Stimulated activated naive B cell treated with anti-CD40 and anti-IgM and Interleukin-4, amounts not matched to agents 10 μg/mL and 1 μg/mL and 100 μg/mL, for 72 hours (primary cell): ENCODE data around the gene TTC39A.

Experiments used
- ATAC-seq, 2 donors: fragments of 150-1000 bp; cut with Tn5 transposase; replicated peaks; 2 replicates each; pipeline ENCODE4 v1.10.0; 2021; ENCODE audit warnings: moderate library complexity in 1 of 2
- DNase-seq: peaks from one replicate; pipeline ENCODE4 v3.0.0; 2021
- H3K27ac Mint-ChIP-seq: one replicate; pipeline ENCODE4 v1.8.0; 2022; ENCODE audit warnings: mild to moderate bottlenecking, mixed read lengths
- H3K27me3 Mint-ChIP-seq, 2 donors: one replicate each; pipeline ENCODE4 v1.8.0; 2022; ENCODE audit warnings: mixed read lengths in 2 of 2
- H3K36me3 Mint-ChIP-seq, 2 donors: one replicate each; pipeline ENCODE4 v1.8.0; 2022; ENCODE audit warnings: mixed read lengths in 2 of 2, mild to moderate bottlenecking in 1 of 2
- H3K4me1 Mint-ChIP-seq, 2 donors: one replicate each; pipeline ENCODE4 v1.8.0; 2022; ENCODE audit warnings: mixed read lengths in 2 of 2, mild to moderate bottlenecking in 1 of 2
- H3K4me3 Mint-ChIP-seq, 2 donors: one replicate each; pipeline ENCODE4 v1.8.0; 2022; ENCODE audit warnings: mild to moderate bottlenecking in 2 of 2, mixed read lengths in 2 of 2, moderate library complexity in 1 of 2
- H3K9me3 Mint-ChIP-seq, 2 donors: one replicate each; pipeline ENCODE4 v1.8.0; 2022; ENCODE audit warnings: mixed read lengths in 2 of 2, mild to moderate bottlenecking in 1 of 2

The TTC39A gene

DNA sequence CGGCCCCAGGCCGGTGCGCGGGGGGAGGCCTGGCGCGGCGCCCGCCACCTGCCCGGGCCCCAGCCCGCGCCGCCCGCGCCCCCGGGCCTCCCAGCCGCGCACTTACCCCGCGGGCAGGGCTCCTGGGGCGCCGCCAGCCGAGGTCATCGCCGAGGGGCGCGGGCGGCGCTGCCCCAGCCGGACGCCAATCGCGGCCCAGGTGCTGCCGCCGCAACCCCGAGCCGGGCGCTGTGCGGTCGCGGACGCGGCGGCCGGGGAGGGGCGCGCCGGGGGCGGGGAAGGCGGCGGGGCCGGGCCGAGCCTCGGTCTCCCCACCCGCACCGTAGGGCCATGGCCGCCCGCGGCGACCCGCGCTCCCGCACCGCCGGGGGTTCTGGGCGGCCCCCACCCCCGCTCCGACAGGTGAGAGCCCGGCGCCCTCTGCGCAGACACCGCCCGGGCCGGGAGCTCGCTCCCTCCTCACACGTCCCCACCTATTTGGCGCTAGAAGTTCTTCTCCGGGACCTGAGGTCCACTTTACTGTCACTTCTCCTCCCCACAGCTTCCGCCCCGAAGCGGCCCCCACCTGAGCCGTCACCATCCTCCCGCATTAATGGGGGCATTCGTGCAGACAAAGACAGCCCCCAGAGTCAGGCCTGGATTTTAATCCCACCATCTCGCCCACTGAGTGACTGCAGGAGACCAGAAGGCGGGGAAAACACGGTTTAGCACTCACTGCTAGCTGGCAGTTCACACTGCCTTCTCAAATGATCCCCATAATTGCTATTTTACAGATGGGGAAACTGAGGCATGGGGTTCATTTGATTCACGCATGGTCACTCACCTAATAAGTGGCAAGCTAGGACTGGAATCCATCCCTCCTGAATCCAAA, at the start of gene TTC39A:
Gene TTC39A, minus strand, starts transcription at position 232 of the 871 bp plus-strand sequence. Its CDS starts 85 bp downstream, at position 147.
- H3K9me3 Mint-ChIP-seq, result no peaks in the 10 kb centered on the region
- peak within 1 kb of the TSS; percentile 94 for H3K27ac Mint-ChIP-seq
- peak; percentile 29 to 35 for ATAC-seq
- H3K36me3 Mint-ChIP-seq, result peaks cover 1 to 7% of the 10 kb centered on the region in 2 donors
- H3K27me3 Mint-ChIP-seq, result peaks cover 33 to 54% of the 10 kb centered on the region in 2 donors
- DNase-seq, result no peak
- H3K4me3 Mint-ChIP-seq, result peak within 1 kb of the TSS; percentile 86 to 89
- H3K4me1 Mint-ChIP-seq, result peaks cover 11 to 13% of the 10 kb centered on the region in 2 donors

DNA sequence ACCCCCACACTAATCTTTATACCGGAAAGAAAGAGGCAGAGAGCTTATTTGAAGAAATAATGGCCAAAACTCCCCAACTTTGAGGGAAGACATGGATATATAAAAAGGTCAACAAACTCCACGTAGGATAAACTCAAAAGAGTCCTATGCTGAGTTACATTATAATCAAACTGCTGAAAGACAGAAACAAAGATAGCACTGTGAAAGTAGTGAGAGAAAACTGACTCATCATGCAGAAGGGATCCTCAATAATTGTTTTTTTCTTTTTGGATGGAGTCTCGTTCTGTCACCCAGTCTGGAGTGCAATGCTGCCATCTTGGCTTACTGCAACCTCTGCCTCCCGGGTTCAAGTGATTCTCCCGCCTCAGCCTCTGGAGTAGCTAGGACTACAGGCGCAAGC, 48.5 kb upstream of the TTC39A start:
- Mint-ChIP-seq H3K4me3 (no peak overlapping the region), H3K27me3 (no peaks in the 10 kb centered on the region), H3K27ac (no peak overlapping the region), H3K9me3 (no peaks in the 10 kb centered on the region), H3K36me3 (peaks cover 48 to 74% of the 10 kb centered on the region in 2 donors), H3K4me1 (no peaks in the 10 kb centered on the region)
- DNase-seq (no peak), ATAC-seq (no peak)

DNA sequence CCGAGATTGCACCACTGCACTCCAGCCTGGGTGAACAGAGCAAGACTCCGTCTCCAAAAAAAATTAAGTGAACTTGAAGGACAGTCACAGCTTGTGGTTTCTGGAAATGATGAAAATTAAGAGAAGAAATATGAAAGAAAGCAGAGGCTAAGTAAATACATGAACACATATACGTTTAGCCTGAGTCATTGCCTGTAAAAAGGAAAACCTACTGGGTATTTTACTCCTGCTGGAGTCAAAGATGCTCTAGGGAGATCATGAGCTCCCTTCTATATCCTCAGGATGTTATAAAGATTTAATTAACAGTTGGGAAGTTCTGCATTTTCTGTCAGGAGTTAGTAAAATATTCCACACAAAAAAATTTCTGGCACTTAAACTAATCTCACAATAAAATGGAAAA, 43.5 kb upstream of the TTC39A start:
- no peaks in the 10 kb centered on the region for H3K9me3 Mint-ChIP-seq
- no peak overlapping the region for H3K27ac Mint-ChIP-seq
- H3K4me3 Mint-ChIP-seq, result no peak overlapping the region
- H3K4me1 Mint-ChIP-seq, result no peaks in the 10 kb centered on the region
- peaks cover 27 to 39% of the 10 kb centered on the region in 2 donors for H3K36me3 Mint-ChIP-seq
- DNase-seq, result no peak
- no peak for ATAC-seq
- no peaks in the 10 kb centered on the region for H3K27me3 Mint-ChIP-seq

DNA sequence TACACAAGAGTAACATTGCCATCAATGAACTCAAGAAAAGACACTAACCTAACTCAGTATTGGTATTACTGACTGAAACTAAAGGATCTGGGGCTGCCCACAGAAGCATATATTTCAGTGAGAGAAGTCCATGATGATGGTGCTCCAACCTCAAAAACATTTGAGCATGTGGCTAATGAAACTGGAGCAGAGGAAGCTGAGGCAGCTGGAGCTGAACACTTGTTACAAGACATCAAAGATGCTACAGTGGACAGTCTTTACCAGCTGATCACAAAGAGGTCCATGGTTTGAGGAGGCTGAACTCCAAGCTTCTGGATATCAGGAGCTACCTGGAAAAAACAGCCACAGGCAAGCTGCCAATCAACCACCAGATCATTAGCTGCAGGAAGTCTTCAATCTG, 42.2 kb upstream of the TTC39A start:
- Mint-ChIP-seq H3K27me3 (no peaks in the 10 kb centered on the region), H3K27ac (no peak overlapping the region), H3K4me1 (no peaks in the 10 kb centered on the region), H3K36me3 (peaks cover 25 to 35% of the 10 kb centered on the region in 2 donors), H3K4me3 (no peak overlapping the region), H3K9me3 (no peaks in the 10 kb centered on the region)
- DNase-seq (no peak), ATAC-seq (no peak)

DNA sequence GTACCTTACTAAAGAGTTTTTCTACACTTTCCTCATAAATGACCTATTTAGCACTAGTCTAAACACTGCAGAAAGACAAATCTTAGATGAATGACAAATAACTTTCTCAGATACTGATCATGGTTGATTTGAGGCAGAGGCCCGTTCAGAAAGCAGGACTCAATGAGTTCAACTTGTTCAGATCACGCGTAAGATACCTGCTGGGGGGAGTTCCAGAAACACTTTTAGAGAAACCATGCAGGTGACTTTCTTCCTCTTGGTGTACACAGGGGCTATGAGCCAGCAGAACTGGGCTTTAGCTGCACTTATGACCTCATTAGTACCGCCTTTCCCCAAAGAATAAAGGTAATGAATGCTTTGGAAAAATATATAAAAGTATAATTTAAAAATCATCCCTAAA, 38.8 kb upstream of the TTC39A start:
- Mint-ChIP-seq H3K4me1 (no peaks in the 10 kb centered on the region), H3K4me3 (no peak overlapping the region), H3K27me3 (no peaks in the 10 kb centered on the region), H3K9me3 (no peaks in the 10 kb centered on the region), H3K27ac (no peak overlapping the region), H3K36me3 (peaks cover 24 to 30% of the 10 kb centered on the region in 2 donors)
- ATAC-seq (no peak), DNase-seq (no peak)

DNA sequence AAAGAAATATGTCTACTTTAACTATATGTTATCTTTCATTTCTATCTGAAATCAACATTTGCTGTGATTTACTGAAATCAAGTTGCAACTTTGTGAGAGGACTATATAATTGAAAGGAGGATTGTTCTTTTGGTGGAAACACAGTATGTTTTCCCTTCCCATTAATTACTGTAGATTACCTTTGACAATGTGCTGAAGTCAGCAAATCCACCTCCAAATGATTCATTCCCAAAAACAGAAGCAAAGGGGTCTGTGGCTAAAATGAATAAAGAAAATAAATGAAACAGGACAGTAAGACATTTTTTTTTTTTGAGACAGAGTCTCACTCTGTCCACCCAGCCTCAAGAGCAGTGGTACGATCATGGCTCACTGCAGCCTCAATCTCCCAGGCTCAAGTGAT, 35.4 kb upstream of the TTC39A start:
- Mint-ChIP-seq H3K36me3 (peaks cover 18 to 31% of the 10 kb centered on the region in 2 donors), H3K4me1 (no peaks in the 10 kb centered on the region), H3K9me3 (no peaks in the 10 kb centered on the region), H3K27ac (no peak overlapping the region), H3K4me3 (no peak overlapping the region), H3K27me3 (no peaks in the 10 kb centered on the region)
- ATAC-seq (no peak), DNase-seq (no peak)

DNA sequence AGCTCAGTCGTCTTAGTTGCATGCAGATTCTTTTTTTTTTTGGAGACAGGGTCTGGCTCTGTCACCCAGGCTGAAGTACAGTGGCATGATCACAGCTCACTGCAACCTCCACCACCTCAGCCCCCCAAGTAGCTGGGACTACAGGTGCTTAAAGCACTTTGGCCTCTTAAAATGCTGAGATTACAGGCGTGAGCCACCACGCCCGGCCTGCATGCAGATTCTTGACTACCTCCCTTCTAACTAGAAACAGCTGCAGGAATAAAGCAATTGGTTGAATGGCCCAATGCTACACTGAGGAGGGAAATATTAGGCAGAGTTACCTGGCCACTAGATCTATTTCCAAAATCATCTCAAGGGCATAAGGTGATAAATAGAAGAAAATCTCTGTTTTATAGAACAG, 29.5 kb upstream of the TTC39A start:
- Mint-ChIP-seq H3K27me3 (no peaks in the 10 kb centered on the region), H3K36me3 (peaks cover 21 to 37% of the 10 kb centered on the region in 2 donors), H3K4me3 (no peak overlapping the region), H3K9me3 (no peaks in the 10 kb centered on the region), H3K4me1 (no peaks in the 10 kb centered on the region), H3K27ac (no peak overlapping the region)
- DNase-seq (no peak), ATAC-seq (no peak)

DNA sequence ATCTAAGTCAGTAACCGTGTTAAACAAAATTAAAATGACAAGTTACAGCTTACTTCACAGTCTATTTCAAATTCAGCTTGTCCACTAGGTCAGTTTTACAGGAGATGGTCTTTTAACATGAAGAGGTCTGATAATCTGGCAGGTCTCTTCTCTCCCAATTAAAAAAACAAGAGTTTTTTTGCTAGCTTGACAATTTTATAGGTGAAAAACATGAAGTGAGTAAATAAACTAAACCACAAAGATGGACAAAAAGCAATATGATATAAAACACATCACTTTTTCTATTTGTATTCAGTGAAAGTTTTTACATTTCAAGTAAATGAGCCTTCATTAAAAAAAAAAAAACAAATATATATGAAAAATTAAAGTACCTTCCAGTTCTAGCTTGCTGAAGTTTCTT, 25.0 kb upstream of the TTC39A start:
- no peaks in the 10 kb centered on the region for H3K27me3 Mint-ChIP-seq
- ATAC-seq, result no peak
- H3K4me1 Mint-ChIP-seq, result peaks cover 0 to 2% of the 10 kb centered on the region in 2 donors
- H3K4me3 Mint-ChIP-seq, result no peak overlapping the region
- no peak for DNase-seq
- H3K27ac Mint-ChIP-seq, result no peak overlapping the region
- H3K9me3 Mint-ChIP-seq, result no peaks in the 10 kb centered on the region
- H3K36me3 Mint-ChIP-seq, result peaks cover 12 to 26% of the 10 kb centered on the region in 2 donors

DNA sequence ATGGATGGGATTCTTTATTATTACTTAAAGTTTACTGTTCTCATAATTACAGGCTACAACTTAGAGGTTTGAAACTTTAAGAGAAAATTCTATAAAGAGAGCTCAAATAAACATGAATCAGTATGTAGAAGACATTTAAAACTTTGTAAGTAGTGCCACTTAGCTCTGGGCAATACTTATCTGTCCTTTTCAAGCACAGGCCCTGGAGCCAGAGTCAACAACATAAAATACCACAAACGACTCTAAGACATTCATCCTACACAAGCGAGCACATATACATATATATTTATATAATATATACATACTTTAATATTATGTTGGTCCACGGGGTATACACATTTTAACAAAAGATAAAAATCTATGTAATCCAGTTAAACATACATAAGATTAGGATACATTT, 24.1 kb upstream of the TTC39A start:
- peaks cover 0 to 2% of the 10 kb centered on the region in 2 donors for H3K4me1 Mint-ChIP-seq
- ATAC-seq, result no peak
- H3K36me3 Mint-ChIP-seq, result peaks cover 10 to 20% of the 10 kb centered on the region in 2 donors

DNA sequence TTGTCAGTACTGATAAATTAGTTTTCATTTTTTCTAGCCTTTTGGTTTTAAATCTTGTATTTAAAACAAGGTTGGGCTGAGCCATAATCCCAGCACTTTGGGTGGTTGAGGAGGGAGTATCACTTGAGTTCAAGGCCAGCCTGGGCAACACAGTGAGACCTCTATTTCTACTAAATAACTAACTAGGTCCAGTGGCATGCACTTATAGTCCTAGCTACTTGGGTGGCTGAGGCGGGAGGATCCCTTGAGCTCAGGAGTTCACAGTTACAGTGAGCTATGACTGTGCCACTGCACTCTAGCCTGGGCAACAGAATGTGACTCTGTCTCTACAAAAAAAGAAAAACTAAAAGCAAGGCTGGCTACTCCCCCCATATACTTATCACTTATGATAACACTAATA, 21.5 kb upstream of the TTC39A start:
- no peak overlapping the region for H3K27ac Mint-ChIP-seq
- no peaks in the 10 kb centered on the region for H3K27me3 Mint-ChIP-seq
- no peaks in the 10 kb centered on the region for H3K9me3 Mint-ChIP-seq
- H3K4me1 Mint-ChIP-seq, result peaks cover 0 to 2% of the 10 kb centered on the region in 2 donors
- peaks cover 10 to 17% of the 10 kb centered on the region in 2 donors for H3K36me3 Mint-ChIP-seq
- no peak for ATAC-seq
- no peak overlapping the region for H3K4me3 Mint-ChIP-seq
- DNase-seq, result no peak

More for the DNA sequence above, 24.1 kb upstream of the TTC39A start:
- DNase-seq, result no peak
- Mint-ChIP-seq H3K27ac (no peak overlapping the region), H3K27me3 (no peaks in the 10 kb centered on the region), H3K4me3 (no peak overlapping the region), H3K9me3 (no peaks in the 10 kb centered on the region)

DNA sequence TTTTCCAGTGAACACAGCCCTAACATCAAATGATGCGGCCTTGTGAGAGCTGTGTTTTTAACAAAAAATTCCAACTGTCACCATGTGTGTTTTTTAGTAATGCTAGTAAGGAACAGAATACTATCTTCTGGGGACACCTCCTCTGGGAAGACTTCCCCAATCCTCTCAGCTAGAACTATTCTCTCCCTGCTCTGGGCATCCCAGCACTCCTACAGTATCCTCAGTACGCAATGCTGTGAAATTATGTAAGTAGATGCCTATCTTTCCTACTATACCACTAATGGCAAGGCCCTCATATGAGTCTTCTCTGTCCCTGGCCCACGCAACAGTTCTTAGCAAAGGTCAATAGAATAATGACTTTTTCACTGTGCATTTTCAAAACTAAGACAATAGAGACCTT, 19.5 kb upstream of the TTC39A start:
- ATAC-seq (no peak), DNase-seq (no peak)
- Mint-ChIP-seq H3K27me3 (peaks cover 0 to 14% of the 10 kb centered on the region in 2 donors), H3K9me3 (no peaks in the 10 kb centered on the region), H3K4me3 (no peak overlapping the region), H3K36me3 (peaks cover 4 to 9% of the 10 kb centered on the region in 2 donors), H3K27ac (no peak overlapping the region), H3K4me1 (peaks cover 0 to 4% of the 10 kb centered on the region in 2 donors)

DNA sequence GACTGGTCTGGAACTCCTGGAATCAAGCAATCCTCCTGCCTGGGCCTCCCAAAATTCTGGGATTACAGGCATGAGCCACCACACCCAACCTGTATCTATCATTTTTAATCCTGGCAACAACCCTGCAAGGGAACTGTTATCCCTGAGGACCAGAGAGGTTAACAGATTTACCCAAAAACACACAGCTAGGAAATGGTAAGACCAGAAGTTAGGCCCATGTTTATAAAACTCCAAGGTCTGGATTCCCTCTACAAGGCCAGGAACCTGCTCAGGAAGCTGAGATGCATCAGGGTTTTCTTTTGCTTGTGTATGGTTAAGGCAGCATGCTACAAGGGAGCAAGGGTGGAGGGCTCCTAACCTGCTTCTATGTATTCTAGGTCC, 17.8 kb upstream of the TTC39A start:
- Mint-ChIP-seq H3K36me3 (peaks cover 4 to 9% of the 10 kb centered on the region in 2 donors), H3K4me3 (no peak overlapping the region), H3K9me3 (no peaks in the 10 kb centered on the region), H3K27me3 (peaks cover 14 to 29% of the 10 kb centered on the region in 2 donors), H3K27ac (no peak overlapping the region), H3K4me1 (peaks cover 0 to 10% of the 10 kb centered on the region in 2 donors)
- ATAC-seq (no peak), DNase-seq (no peak)

DNA sequence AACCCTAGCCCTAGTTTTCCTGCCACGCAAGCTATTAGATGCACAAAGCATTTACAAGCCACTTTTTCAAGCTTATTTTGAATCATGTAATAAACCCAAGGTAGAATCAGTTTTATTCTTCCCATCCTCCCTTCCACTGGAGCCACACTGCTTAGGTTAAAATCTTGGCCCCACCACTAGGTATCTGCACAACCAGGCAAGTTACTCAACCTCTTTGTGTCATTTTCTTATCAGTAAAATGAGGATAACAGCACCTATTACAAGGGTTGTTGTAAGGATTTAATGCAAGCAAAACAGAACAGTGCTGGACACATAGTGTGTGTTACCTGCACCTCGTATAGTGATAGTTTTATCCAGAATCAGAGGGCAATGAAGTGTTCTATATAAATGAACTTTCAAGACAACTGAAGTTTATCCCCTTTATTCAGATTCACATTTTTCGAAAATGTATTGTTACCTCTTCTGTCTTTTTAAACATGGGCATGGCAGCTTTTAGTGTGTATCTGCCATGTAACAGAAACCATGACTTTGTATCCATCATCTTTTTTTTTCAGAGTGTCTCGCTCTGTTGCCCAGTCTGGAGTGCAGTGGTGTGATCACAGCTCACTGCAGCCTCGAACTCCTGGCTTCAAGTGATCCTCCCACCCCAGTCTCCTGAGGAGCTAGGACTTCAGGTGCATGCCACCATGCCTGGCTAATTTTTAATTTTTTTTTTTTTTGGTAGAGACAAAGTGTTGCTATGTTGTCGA, 17.2 kb upstream of the TTC39A start:
- peaks cover 0 to 10% of the 10 kb centered on the region in 2 donors for H3K4me1 Mint-ChIP-seq

DNA sequence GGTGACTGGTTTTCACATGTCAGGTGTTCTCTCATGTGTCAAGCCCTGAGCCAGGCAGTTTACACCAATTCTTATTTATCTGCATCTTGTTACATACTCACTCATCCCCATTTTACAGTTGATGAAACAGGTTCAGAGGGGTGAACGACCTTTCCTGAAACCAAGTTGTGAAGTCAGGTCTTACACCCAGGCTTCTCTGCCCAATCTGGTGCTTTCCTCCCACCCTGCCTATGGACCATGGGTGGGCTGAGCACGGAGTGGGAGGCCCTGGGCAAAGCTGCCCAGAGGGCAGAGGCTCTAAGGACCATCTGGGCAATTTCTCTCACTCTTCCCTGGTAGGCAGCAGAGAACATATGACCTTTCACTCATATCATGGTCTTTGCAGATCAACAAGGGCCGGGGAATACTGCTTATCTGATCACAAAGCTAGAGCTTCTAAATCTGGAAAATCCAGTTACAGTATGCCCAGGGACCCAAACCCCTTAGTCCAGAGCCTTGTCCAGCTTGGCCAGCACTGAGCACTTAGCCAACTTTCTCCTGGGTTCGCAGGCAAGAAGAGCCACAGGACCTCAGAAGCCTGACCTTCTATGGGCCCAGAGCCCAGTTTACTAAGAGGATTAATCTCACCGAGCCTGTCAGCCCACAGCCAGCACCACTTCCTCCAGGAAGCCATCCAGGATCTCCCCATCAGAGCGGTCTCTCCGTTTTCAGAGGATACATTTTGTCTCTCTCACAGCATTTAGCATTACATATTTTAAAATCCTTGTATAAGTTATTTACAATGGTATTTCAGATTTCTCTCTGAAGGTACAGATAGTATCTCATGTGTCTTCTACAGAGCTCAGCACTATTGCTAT, 16.0 kb upstream of the TTC39A start:
- peaks cover 0 to 3% of the 10 kb centered on the region in 2 donors for H3K36me3 Mint-ChIP-seq
- H3K27me3 Mint-ChIP-seq, result peaks cover 27 to 42% of the 10 kb centered on the region in 2 donors
- DNase-seq (no peak), ATAC-seq (no peak)
- H3K4me1 Mint-ChIP-seq, result peaks cover 0 to 12% of the 10 kb centered on the region in 2 donors
- H3K9me3 Mint-ChIP-seq, result no peaks in the 10 kb centered on the region
- peak overlapping the region; percentile 11 for H3K27ac Mint-ChIP-seq
- H3K4me3 Mint-ChIP-seq, result no peak overlapping the region

More for the DNA sequence above, 17.2 kb upstream of the TTC39A start:
- Mint-ChIP-seq H3K9me3 (no peaks in the 10 kb centered on the region), H3K4me3 (no peak overlapping the region), H3K27me3 (peaks cover 20 to 35% of the 10 kb centered on the region in 2 donors), H3K27ac (no peak overlapping the region), H3K36me3 (peaks cover 4 to 9% of the 10 kb centered on the region in 2 donors)
- DNase-seq, result no peak
- ATAC-seq, result no peak
